Loucy (cell line): ENCODE measurements around the gene SLC1A5.
"Not testable (repeated sequence)": the region's sequence is repeated elsewhere in the genome, so short reads cannot be mapped to it uniquely, and the experiment has no call there.

Experiments
- H2AFZ ChIP-seq: fragments of 200-600 bp; sonication (generic); 2 replicates; pipeline ENCODE4 v1.6.0; 2016; ENCODE audit warnings: antibody characterized with exemption, mild to moderate bottlenecking, low read length, moderate library complexity
- H3F3A ChIP-seq: fragments of 200-600 bp; 2 replicates; pipeline ENCODE4 v1.6.0; 2016; ENCODE audit warnings: antibody characterized with exemption, low read depth, mild to moderate bottlenecking
- H3K27me3 ChIP-seq: fragments of 200-600 bp; sonication (generic); 2 replicates; pipeline ENCODE4 v1.6.1; 2014; ENCODE audit warnings: low read length, mild to moderate bottlenecking; ENCODE audit not compliant: insufficient read depth, poor library complexity, severe bottlenecking
- H3K36me3 ChIP-seq: fragments of 200-600 bp; sonication (generic); 2 replicates; pipeline ENCODE4 v1.6.1; 2016; ENCODE audit warnings: low read length; ENCODE audit not compliant: insufficient read depth
- H3K4me1 ChIP-seq: fragments of 200-600 bp; sonication (generic); 2 replicates; pipeline ENCODE4 v1.5.1; 2014; ENCODE audit warnings: low read length, mild to moderate bottlenecking; ENCODE audit not compliant: insufficient read depth, poor library complexity, severe bottlenecking
- H3K4me2 ChIP-seq: fragments of 200-600 bp; sonication (generic); 2 replicates; pipeline ENCODE4 v1.6.0; 2014; ENCODE audit warnings: antibody characterized with exemption, low read length, low read depth, mild to moderate bottlenecking; ENCODE audit not compliant: poor library complexity, severe bottlenecking
- H3K4me3 ChIP-seq: fragments of 200-600 bp; sonication (generic); 2 replicates; pipeline ENCODE4 v1.5.1; 2014; ENCODE audit warnings: low read length, mild to moderate bottlenecking, mixed read lengths; ENCODE audit not compliant: poor library complexity, severe bottlenecking
- H3K79me2 ChIP-seq: fragments of 200-600 bp; sonication (generic); 2 replicates; pipeline ENCODE4 v1.6.1; 2014; ENCODE audit warnings: low read length; ENCODE audit not compliant: insufficient read depth
- H3K9ac ChIP-seq: fragments of 200-600 bp; sonication (generic); 2 replicates; pipeline ENCODE4 v1.6.0; 2014; ENCODE audit warnings: mild to moderate bottlenecking, low read depth, low read length, moderate library complexity; ENCODE audit not compliant: poor library complexity, severe bottlenecking
- H3K9me2 ChIP-seq: fragments of 200-600 bp; sonication (generic); replicated peaks from 2 replicates; pipeline ENCODE4 v1.6.1; 2016; ENCODE audit warnings: low read depth, low read length, mixed read lengths
- H3K9me3 ChIP-seq: fragments of 200-600 bp; sonication (generic); 2 replicates; pipeline ENCODE4 v1.6.1; 2014; ENCODE audit warnings: mild to moderate bottlenecking, antibody characterized with exemption, low read length, low read depth; ENCODE audit not compliant: insufficient read depth
- H4K20me1 ChIP-seq: fragments of 200-600 bp; sonication (generic); 2 replicates; pipeline ENCODE4 v1.6.0; 2014; ENCODE audit warnings: antibody characterized with exemption, low read length, mild to moderate bottlenecking; ENCODE audit not compliant: insufficient read depth, poor library complexity, severe bottlenecking
- CTCF ChIP-seq: fragments of 200-600 bp; sonication (generic); conservative IDR thresholded peaks from 2 replicates; pipeline ENCODE4 v1.5.1; 2014; ENCODE audit warnings: mild to moderate bottlenecking, antibody characterized with exemption, low read length
- EZH2phosphoT487 ChIP-seq: fragments of 200-600 bp; IDR thresholded peaks from 2 replicates; pipeline ENCODE4 v1.6.1; 2018; ENCODE audit warnings: antibody characterized with exemption, mild to moderate bottlenecking, moderate library complexity, borderline replicate concordance

The SLC1A5 gene

DNA sequence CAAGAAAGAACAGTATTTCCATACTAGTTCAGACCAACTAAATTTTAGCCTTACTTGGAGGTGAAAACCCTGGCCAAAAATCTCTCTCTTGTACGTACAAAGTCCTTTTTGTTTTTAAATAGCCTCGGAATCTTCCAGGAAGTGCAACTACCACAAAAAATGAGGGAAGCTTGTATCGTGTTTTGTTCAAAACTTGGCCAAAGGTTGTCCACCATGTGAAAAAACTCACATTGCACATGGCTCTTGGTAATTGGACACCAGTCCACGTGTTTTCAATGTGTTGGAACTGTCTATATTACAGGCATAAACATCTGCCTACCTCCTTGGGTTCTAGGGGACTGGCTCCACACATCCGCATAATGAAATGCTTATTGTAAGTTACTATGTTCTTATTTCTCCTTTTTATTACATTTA, 27.0 kb downstream of the SLC1A5 start:
- no peak overlapping the region for H3K4me2 ChIP-seq

DNA sequence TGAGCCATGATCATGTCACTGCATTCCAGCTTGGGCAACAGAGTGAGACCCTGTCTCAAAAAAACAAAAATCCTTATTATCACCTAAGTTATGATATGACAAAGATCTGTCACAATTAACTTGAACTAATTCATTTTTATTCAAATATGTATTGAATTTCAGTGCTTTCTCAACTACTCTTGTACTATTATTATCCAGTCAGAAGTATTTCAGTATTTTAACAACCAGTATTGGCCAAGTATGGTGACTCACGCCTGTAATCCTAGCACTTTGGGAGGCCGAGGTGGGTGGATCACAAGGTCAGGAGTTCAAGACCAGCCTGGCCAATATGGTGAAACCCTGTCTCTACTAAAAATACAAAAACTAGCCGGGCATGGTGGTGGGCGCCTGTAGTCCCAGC, 27.5 kb downstream of the SLC1A5 start:
- H3F3A ChIP-seq, H3K9me2 ChIP-seq, H3K4me3 ChIP-seq, H3K36me3 ChIP-seq, H3K9me3 ChIP-seq, H3K9ac ChIP-seq, H3K79me2 ChIP-seq, H2AFZ ChIP-seq, H4K20me1 ChIP-seq, H3K4me2 ChIP-seq, H3K27me3 ChIP-seq: not testable (repeated sequence)
- H3K4me1 ChIP-seq = peaks cover 12% of the 10 kb centered on the region

More for the DNA sequence above, 27.0 kb downstream of the SLC1A5 start:
- no peaks in the 10 kb centered on the region for H3K79me2 ChIP-seq
- H3K9me3 ChIP-seq = no peaks in the 10 kb centered on the region
- H3K4me1 ChIP-seq = peaks cover 12% of the 10 kb centered on the region
- no peak overlapping the region for H3K9ac ChIP-seq
- H2AFZ ChIP-seq = no peak overlapping the region
- H3K27me3 ChIP-seq = no peaks in the 10 kb centered on the region
- H3K9me2 ChIP-seq = no peaks in the 10 kb centered on the region
- TF ChIP-seq CTCF (no peak), EZH2phosphoT487 (no peak)
- no peaks in the 10 kb centered on the region for H3K36me3 ChIP-seq
- H3F3A ChIP-seq = no peaks in the 10 kb centered on the region
- no peaks in the 10 kb centered on the region for H4K20me1 ChIP-seq
- no peak overlapping the region for H3K4me3 ChIP-seq

- Histone ChIP-seq H2AFZ (no peak overlapping the region), H4K20me1 (no peaks in the 10 kb centered on the region), H3K4me1 (peaks cover 10% of the 10 kb centered on the region), H3K9ac (no peak overlapping the region), H3K9me3 (no peaks in the 10 kb centered on the region), H3K36me3 (no peaks in the 10 kb centered on the region), H3K4me3 (no peak overlapping the region), H3K4me2 (no peak overlapping the region), H3K27me3 (no peaks in the 10 kb centered on the region), H3K79me2 (no peaks in the 10 kb centered on the region), H3F3A (no peaks in the 10 kb centered on the region), H3K9me2 (no peaks in the 10 kb centered on the region)
- TF ChIP-seq CTCF = no peak
- no peak for TF ChIP-seq EZH2phosphoT487
These were observed 28.0 kb downstream of the SLC1A5 start for GRCh38 chr19:46760363-46760762.

DNA sequence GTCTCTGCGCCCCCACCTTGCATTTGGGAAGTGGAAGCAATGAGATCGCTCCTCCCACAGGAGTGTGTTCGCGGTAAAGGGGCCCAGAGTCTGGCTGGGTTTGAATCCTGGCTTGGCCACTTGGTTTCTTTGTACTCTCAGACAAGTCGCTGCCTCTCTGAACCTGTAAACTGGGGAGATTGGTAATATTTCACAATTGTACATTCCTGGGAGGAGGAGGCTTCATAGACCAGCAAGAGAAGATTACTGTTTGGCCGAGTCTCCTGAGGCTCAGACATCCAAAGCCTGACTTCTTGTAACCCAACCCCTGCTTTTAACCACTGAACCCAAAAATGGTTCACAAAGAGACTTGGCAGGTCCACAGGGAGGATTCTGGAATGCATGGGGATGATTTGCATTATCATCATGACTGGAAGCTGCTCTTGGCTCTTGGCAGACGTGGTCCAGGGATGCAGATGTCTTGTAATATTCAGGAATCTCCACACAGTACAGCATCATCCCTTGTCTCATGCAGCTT, 28.5 kb downstream of the SLC1A5 start:
- H3K4me1 ChIP-seq = peaks cover 5% of the 10 kb centered on the region

More for the DNA sequence above, 28.5 kb downstream of the SLC1A5 start:
- TF ChIP-seq CTCF (no peak), EZH2phosphoT487 (no peak)
- H3K79me2 ChIP-seq = no peaks in the 10 kb centered on the region
- H3K9ac ChIP-seq = no peak overlapping the region
- no peaks in the 10 kb centered on the region for H3K27me3 ChIP-seq
- no peaks in the 10 kb centered on the region for H3K36me3 ChIP-seq
- H3K4me3 ChIP-seq = no peak overlapping the region
- H2AFZ ChIP-seq = no peak overlapping the region
- no peaks in the 10 kb centered on the region for H3K9me3 ChIP-seq
- H3K9me2 ChIP-seq = no peaks in the 10 kb centered on the region
- H4K20me1 ChIP-seq = no peaks in the 10 kb centered on the region
- H3K4me2 ChIP-seq = no peak overlapping the region
- H3F3A ChIP-seq = no peaks in the 10 kb centered on the region
